ENCODE results near the gene DSCAML1. TPM values are rescaled to one million over a fixed set of nuclear protein-coding genes. Genes with fewer than 3 reads are reported as not detected.

Gene DSCAML1
- total and polyA plus RNA-seq, 2 of the 8 experiments (the other 6 are each of a cell fraction or from before 2014, with no cell fraction given) = 0.19 to 0.24 TPM

DNA sequence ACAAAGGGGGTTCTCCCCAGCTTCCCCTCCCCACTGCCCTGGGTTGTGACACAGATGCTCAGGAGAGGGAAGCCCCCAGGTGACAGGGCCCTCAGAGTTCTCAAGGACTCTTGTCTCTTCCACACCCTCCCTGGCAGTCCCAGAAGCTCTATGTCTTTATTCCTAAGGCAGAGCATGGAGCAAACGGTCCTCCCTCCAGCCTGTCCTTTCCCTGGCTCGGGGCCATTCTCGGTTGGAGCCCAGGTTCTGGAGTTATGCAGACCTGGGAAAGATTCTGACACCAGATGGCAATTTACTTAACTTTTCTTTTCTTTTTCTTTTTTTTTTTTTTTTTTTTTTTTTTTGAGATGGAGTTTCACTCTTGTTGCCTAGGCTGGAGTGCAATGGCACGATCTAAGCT is 282.8 kb downstream of the DSCAML1 start:
- 94% methylated on average over 3 of the region's 4 CpGs; no CpG with 5 or more reads in 1 of the 2 experiments for WGBS, 2 experiments (ENCODE audit: extremely low coverage in 1 of 2, insufficient coverage in 1 of 2, insufficient read length in 1 of 2, insufficient replicate concordance in 2 of 2, low coverage in 1 of 2, low lambda C conversion rate in 2 of 2, missing lambda C conversion rate in 1 of 2)
- Histone ChIP-seq H3K9me3 (ENCODE audit: insufficient read depth in 2 of 2, low read depth in 1 of 2, low read length in 1 of 2) (no peaks in the 10 kb centered on the region), H2AK5ac (ENCODE audit: low read depth, low read length) (no peak overlapping the region), H3K9ac (replicated peaks in 1 of 4; ENCODE audit: extremely low read depth in 1 of 4, low read depth in 3 of 4, low read length in 3 of 4) (no peak overlapping the region), H3K4ac (replicated peaks; ENCODE audit: insufficient read length, low read depth, low read length) (no peak overlapping the region), H2BK12ac (ENCODE audit: low read depth, low read length) (no peak overlapping the region), H2BK120ac (replicated peaks; ENCODE audit: low read depth, low read length) (no peak overlapping the region), H3K18ac (ENCODE audit: extremely low read depth, low read length) (no peak overlapping the region), H2BK20ac (ENCODE audit: low read length) (no peak overlapping the region), H3K14ac (ENCODE audit: insufficient read length) (no peak overlapping the region), H3K56ac (replicated peaks; ENCODE audit: insufficient read length, low read depth, low read length) (no peak overlapping the region), H3K4me1 (replicated peaks in 1 of 4; ENCODE audit: control insufficient read depth in 3 of 4, insufficient read depth in 4 of 4, low read length in 3 of 4) (peaks cover 7 to 23% (median 14%) of the 10 kb centered on the region in 4 experiments), H2BK5ac (ENCODE audit: low read depth, low read length) (no peak overlapping the region), H3K4me2 (ENCODE audit: insufficient read depth in 1 of 2, low read depth in 2 of 2, low read length in 2 of 2) (no peak overlapping the region), H2AFZ (ENCODE audit: low read length) (no peak overlapping the region), H4K91ac (replicated peaks; ENCODE audit: insufficient read length, low read length) (no peak overlapping the region), H4K8ac (ENCODE audit: extremely low read depth, insufficient read depth, low read length) (no peak overlapping the region), H3K27ac (ENCODE audit: low read depth, low read length) (no peak overlapping the region), H3K23me2 (ENCODE audit: low read depth, low read length) (no peaks in the 10 kb centered on the region; the same call in 1 of the 2 replicates), H3K79me1 (ENCODE audit: low read depth, low read length) (no peaks in the 10 kb centered on the region), H3K79me2 (ENCODE audit: control insufficient read depth in 1 of 2, insufficient read depth in 2 of 2, low read length in 2 of 2) (no peaks in the 10 kb centered on the region), H3K36me3 (ENCODE audit: control insufficient read depth in 2 of 4, insufficient read depth in 4 of 4, low read length in 3 of 4) (no peaks in the 10 kb centered on the region), H4K5ac (ENCODE audit: insufficient read length, low read depth, low read length) (no peak overlapping the region), H3K4me3 (ENCODE audit: extremely low read depth in 1 of 4, insufficient read depth in 2 of 4, low read depth in 3 of 4, low read length in 4 of 4) (no peak overlapping the region), H3K27me3 (replicated peaks in 1 of 4; ENCODE audit: control insufficient read depth in 3 of 4, extremely low read depth in 1 of 4, insufficient read depth in 3 of 4, low read length in 3 of 4) (no peaks in the 10 kb centered on the region), H4K20me1 (replicated peaks in 1 of 2; ENCODE audit: control insufficient read depth in 1 of 2, insufficient read depth in 2 of 2, low read length in 2 of 2) (no peaks in the 10 kb centered on the region), H3K23ac (ENCODE audit: insufficient read length) (no peak overlapping the region), H2BK15ac (ENCODE audit: low read length) (no peak overlapping the region)
- ChIA-PET POLR2A (ENCODE audit: partially characterized antibody) (no interaction called here), CTCF (ENCODE audit: partially characterized antibody) (interaction anchor here (0.7 to 2.6 kb wide), 11 partner anchors 12 to 293 kb away, joined by 3 to 10 read pairs (median 4); no protein-coding TSS in a partner anchor)
- DNase-seq (ENCODE audit: low read depth in 1 of 2, low spot score in 2 of 2) (no peak), FAIRE-seq (no peak)
- no peak for TF ChIP-seq EGR1 (IDR thresholded peaks at IDR 0.05; ENCODE audit: borderline replicate concordance, low read depth, low read length)

Measured in H1 (cell line).